Measurements from ENCODE around the gene EFTUD2.

EFTUD2 gene

GRCh38 chr17:44911133-44912001 lies 12.1 kb upstream of the EFTUD2 start (continued):
- TF ChIP-seq ZNF645 (tag by site-specific recombination; IDR thresholded peaks at IDR 0.05) (no peak), ZNF202 (tag by site-specific recombination; IDR thresholded peaks at IDR 0.05; ENCODE audit: borderline replicate concordance) (no peak), ZNF707 (tag by site-specific recombination; IDR thresholded peaks at IDR 0.05) (no peak), HIC1 (tag by site-specific recombination; IDR thresholded peaks at IDR 0.05) (no peak), ZNF521 (tag by site-specific recombination; IDR thresholded peaks at IDR 0.05) (no peak), GLI2 (tag by site-specific recombination; IDR thresholded peaks at IDR 0.05; ENCODE audit: borderline replicate concordance, low read depth) (no peak), ZNF580 (tag by site-specific recombination; IDR thresholded peaks at IDR 0.05) (no peak), ZNF174 (tag by site-specific recombination; IDR thresholded peaks at IDR 0.05) (no peak), ZNF654 (tag by site-specific recombination; IDR thresholded peaks at IDR 0.05; ENCODE audit: low read depth) (no peak), ZNF184 (tag by site-specific recombination; IDR thresholded peaks at IDR 0.05) (no peak), ZNF692 (tag by site-specific recombination; IDR thresholded peaks at IDR 0.05) (no peak), PRDM4 (tag by site-specific recombination; IDR thresholded peaks at IDR 0.05) (peak; percentile 36; the same call in 1 of the 2 replicates), KLF1 (tag by site-specific recombination; IDR thresholded peaks at IDR 0.05) (no peak), ZFP3 (tag by site-specific recombination; IDR thresholded peaks at IDR 0.05; ENCODE audit: low read depth) (no peak), ZBTB11 (tag by site-specific recombination; conservative IDR thresholded peaks at IDR 0.05; ENCODE audit: low read depth) (no peak), ZNF146 (tag by site-specific recombination; IDR thresholded peaks at IDR 0.05) (no peak), ZNF585B (tag by site-specific recombination; IDR thresholded peaks at IDR 0.05) (no peak), PRDM1 (tag by site-specific recombination; IDR thresholded peaks at IDR 0.05) (no peak), ZNF132 (tag by site-specific recombination; IDR thresholded peaks at IDR 0.05; ENCODE audit: borderline replicate concordance) (no peak), KLF8 (tag by site-specific recombination; IDR thresholded peaks at IDR 0.05) (no peak), ZNF677 (tag by site-specific recombination; IDR thresholded peaks at IDR 0.05) (no peak), ZNF114 (tag by site-specific recombination; IDR thresholded peaks at IDR 0.05) (no peak), KLF7 (tag by site-specific recombination; IDR thresholded peaks at IDR 0.05; ENCODE audit: borderline replicate concordance) (no peak), ZNF423 (tag by site-specific recombination; IDR thresholded peaks at IDR 0.05) (no peak), ZXDB (tag by site-specific recombination; IDR thresholded peaks at IDR 0.05) (0 out of 2 replicates have a peak, but pooled peaks have one; percentile 23), GLIS1 (tag by site-specific recombination; IDR thresholded peaks at IDR 0.05) (no peak), CTCF (tag by site-specific recombination; IDR thresholded peaks at IDR 0.05) (peak; percentile 64)

All from HEK293 (cell line).